Psoas muscle (tissue), 8 donors: Measurements from ENCODE around the gene WFDC8. TPM values are rescaled to one million over a fixed set of nuclear protein-coding genes. Genes with fewer than 3 reads are reported as not detected.

ENCODE experiments used
- ATAC-seq, 4 donors: fragments of 200-7000 bp; cut with Tn5 transposase; one replicate each; pipeline ENCODE4 v1.9.1; 2020; ENCODE audit warnings: moderate library complexity in 3 of 4, mild to moderate bottlenecking in 2 of 4
- DNase-seq, 2 donors: peaks; one replicate each; pipeline ENCODE4 v3.0.0-alpha.2; 2020
- H3K27ac ChIP-seq: fragments of 200-600 bp; one replicate; pipeline ENCODE4 v1.8.0; 2022
- H3K27me3 ChIP-seq, 3 donors: fragments of 200-600 bp in 1 of 3; one replicate each; pipeline versions ENCODE4 v1.6.1 to v1.8.0; 2013 to 2022; ENCODE audit warnings: low read length in 2 of 3, mild to moderate bottlenecking in 2 of 3, moderate library complexity in 1 of 3; ENCODE audit not compliant: insufficient read depth in 3 of 3
- H3K36me3 ChIP-seq, 2 donors: fragments of 200-600 bp in 1 of 2; one replicate each; pipeline versions ENCODE4 v1.6.1 to v1.8.0; 2013 to 2022; ENCODE audit warnings: low read depth in 1 of 2, mild to moderate bottlenecking in 1 of 2, moderate library complexity in 1 of 2; ENCODE audit not compliant: insufficient read depth in 1 of 2
- H3K4me1 ChIP-seq: fragments of 200-600 bp; one replicate; pipeline ENCODE4 v1.8.0; 2022
- H3K4me3 ChIP-seq: fragments of 200-600 bp; one replicate; pipeline ENCODE4 v1.8.0; 2022; ENCODE audit warnings: mild to moderate bottlenecking
- H3K9me3 ChIP-seq: fragments of 200-600 bp; one replicate; pipeline ENCODE4 v1.8.0; 2022
- WGBS, 3 donors: extraction: QIAGEN DNeasy Blood & Tissue Kit; methylation state at CpG; one replicate each; pipeline versions ENCODE4 v1.1.6 to v1.1.7; 2013; 5-methylcytosine and 5-hydroxymethylcytosine counted together
- intact Hi-C, 2 donors: fragments of 100-400 bp; cut with DNase I; formaldehyde crosslinking; loops; one replicate each; pipeline versions ENCODE4 v1.11.0 to v1.14.2; 2022
- polyA plus RNA-seq, 3 donors: library from polyadenylated mRNA; stranded (reverse); fragments of 200-250 nt; gene quantifications; one replicate each; pipeline ENCODE4 v1.2.3, GENCODE V29; 2013
- total RNA-seq, 4 donors: library from RNA; stranded (reverse); fragmentation: NEBNext Ultra II Directional in 2 of 4; extraction: Animal tissue kit (Norgen Biotek cat#: 25700) in 2 of 4; gene quantifications; one replicate each; pipeline versions ENCODE4 v1.2.1 to v1.2.4, GENCODE V29; 2021 to 2023
- TF ChIP-seq, protein P1 (sequence below): fragments of 200-600 bp; IDR thresholded peaks from one replicate; pipeline ENCODE4 v1.8.0; 2022; ENCODE audit warnings: antibody characterized with exemption
- donor health status: healthy with polysubstance abuse.
- donor health status: DM: no; HTN: no; CAD: no; lungs with moderate emphysema.
- donor health status: Bipolar disorder and iron deficiency.
- donor health status: healthy.
- donor health status: DM: yes; HTN: yes; CAD: no.
- donor health status: DM: no; HTN: no; CAD: no.
- donor health status: DM: no; HTN: no; CAD: no.
- donor health status: DM: yes; HTN: yes; CAD: no.

WFDC8 gene
- total and polyA plus RNA-seq, 7 donors: not detected

DNA sequence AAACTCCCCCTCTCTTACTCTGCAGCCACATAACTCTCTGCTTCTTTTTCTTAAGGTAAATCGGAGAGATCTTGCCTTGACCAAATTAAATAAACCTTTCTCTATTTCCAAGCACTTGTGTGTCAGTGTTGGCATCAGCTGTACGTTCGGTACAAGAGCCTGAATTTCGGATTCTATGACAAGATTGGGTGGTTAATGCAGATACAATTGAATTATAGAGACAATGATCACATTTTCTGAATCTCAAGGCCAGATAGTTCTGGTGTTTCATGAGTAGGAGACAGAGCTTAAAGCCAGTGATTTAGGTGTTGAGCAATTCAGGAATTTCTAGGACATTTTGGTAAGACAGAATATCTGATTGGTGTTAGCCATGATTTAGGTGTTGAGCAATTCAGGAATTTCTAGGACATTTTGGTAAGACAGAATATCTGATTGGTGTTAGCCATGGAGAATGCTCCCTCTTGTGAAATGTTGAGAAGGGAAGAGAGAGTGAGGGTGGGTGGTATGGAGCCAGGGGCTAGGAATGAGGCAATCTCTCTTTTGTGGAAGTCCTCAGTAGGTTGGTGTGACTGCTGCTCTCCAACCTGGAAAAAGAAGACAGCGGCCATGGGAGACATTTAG is 68.7 kb downstream of the WFDC8 start:
- intact Hi-C loops: no loop called here
- 74 to 80% (median 79%) methylated on average over 5 of the region's 5 CpGs for WGBS, 3 donors
- Histone ChIP-seq H3K9me3 (no peaks in the 10 kb centered on the region), H3K4me3 (no peak overlapping the region), H3K36me3 (no peaks in the 10 kb centered on the region), H3K27me3 (peaks cover 0 to 20% (median 0%) of the 10 kb centered on the region in 3 donors), H3K27ac (no peak overlapping the region), H3K4me1 (no peaks in the 10 kb centered on the region)
- DNase-seq (no peak), ATAC-seq (no peak)
- TF ChIP-seq, protein P1, sequence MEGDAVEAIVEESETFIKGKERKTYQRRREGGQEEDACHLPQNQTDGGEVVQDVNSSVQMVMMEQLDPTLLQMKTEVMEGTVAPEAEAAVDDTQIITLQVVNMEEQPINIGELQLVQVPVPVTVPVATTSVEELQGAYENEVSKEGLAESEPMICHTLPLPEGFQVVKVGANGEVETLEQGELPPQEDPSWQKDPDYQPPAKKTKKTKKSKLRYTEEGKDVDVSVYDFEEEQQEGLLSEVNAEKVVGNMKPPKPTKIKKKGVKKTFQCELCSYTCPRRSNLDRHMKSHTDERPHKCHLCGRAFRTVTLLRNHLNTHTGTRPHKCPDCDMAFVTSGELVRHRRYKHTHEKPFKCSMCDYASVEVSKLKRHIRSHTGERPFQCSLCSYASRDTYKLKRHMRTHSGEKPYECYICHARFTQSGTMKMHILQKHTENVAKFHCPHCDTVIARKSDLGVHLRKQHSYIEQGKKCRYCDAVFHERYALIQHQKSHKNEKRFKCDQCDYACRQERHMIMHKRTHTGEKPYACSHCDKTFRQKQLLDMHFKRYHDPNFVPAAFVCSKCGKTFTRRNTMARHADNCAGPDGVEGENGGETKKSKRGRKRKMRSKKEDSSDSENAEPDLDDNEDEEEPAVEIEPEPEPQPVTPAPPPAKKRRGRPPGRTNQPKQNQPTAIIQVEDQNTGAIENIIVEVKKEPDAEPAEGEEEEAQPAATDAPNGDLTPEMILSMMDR: no peak

DNA sequence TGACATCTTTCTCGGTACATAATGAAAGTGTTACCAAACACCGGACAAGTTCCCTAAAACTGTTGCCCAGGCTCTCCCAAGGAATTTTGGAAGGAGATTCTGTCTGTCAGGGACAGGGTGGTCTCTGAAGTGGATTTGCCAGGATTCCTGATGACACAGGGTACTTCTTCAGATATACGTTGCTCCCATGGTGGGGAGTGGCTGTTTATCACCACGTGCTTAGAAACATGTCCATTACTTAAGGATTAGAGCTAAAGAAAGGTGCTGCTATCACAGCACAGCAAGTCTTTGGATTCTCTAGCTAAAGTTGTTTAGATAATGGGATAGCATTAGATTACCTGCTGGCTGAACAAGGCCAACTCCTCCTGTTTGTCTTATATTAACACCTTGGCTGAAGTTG is 70.0 kb downstream of the WFDC8 start:
- peaks cover 0 to 31% (median 0%) of the 10 kb centered on the region in 3 donors for H3K27me3 ChIP-seq
- DNase-seq (no peak), ATAC-seq (no peak)
- H3K4me1 ChIP-seq: no peaks in the 10 kb centered on the region
- 67 to 78% (median 78%) methylated on average over 4 of the region's 4 CpGs for WGBS, 3 donors
- TF ChIP-seq, protein P1: no peak
- no peak overlapping the region for H3K27ac ChIP-seq
- no peaks in the 10 kb centered on the region for H3K36me3 ChIP-seq
- H3K4me3 ChIP-seq: no peak overlapping the region
- intact Hi-C loops: no loop called here
- no peaks in the 10 kb centered on the region for H3K9me3 ChIP-seq

- intact Hi-C loops: no loop called here
- Histone ChIP-seq H3K27me3 (peaks cover 0 to 34% (median 0%) of the 10 kb centered on the region in 3 donors), H3K9me3 (no peaks in the 10 kb centered on the region), H3K4me1 (no peaks in the 10 kb centered on the region), H3K36me3 (no peaks in the 10 kb centered on the region), H3K27ac (no peak overlapping the region), H3K4me3 (no peak overlapping the region)
- TF ChIP-seq, protein P1: no peak
- DNase-seq: no peak
- 65 to 73% (median 67%) methylated on average over 7 of the region's 7 CpGs for WGBS, 3 donors
- ATAC-seq: no peak
These were observed 70.8 kb downstream of the WFDC8 start for GRCh38 chr20:45508068-45508886.

GRCh38 chr20:45507011-45507820 is 71.9 kb downstream of the WFDC8 start:
- intact Hi-C loops: no loop called here

More at GRCh38 chr20:45507011-45507820, 71.9 kb downstream of the WFDC8 start:
- Histone ChIP-seq H3K4me1 (no peaks in the 10 kb centered on the region), H3K4me3 (no peak overlapping the region), H3K27me3 (peaks cover 0 to 34% (median 0%) of the 10 kb centered on the region in 3 donors), H3K27ac (no peak overlapping the region), H3K36me3 (no peaks in the 10 kb centered on the region), H3K9me3 (no peaks in the 10 kb centered on the region)
- 79 to 84% (median 81%) methylated on average over 5 of the region's 5 CpGs for WGBS, 3 donors
- DNase-seq: no peak
- ATAC-seq: no peak
- TF ChIP-seq, protein P1: no peak
